Measurements from ENCODE around the gene MRAP.

MRAP gene

DNA sequence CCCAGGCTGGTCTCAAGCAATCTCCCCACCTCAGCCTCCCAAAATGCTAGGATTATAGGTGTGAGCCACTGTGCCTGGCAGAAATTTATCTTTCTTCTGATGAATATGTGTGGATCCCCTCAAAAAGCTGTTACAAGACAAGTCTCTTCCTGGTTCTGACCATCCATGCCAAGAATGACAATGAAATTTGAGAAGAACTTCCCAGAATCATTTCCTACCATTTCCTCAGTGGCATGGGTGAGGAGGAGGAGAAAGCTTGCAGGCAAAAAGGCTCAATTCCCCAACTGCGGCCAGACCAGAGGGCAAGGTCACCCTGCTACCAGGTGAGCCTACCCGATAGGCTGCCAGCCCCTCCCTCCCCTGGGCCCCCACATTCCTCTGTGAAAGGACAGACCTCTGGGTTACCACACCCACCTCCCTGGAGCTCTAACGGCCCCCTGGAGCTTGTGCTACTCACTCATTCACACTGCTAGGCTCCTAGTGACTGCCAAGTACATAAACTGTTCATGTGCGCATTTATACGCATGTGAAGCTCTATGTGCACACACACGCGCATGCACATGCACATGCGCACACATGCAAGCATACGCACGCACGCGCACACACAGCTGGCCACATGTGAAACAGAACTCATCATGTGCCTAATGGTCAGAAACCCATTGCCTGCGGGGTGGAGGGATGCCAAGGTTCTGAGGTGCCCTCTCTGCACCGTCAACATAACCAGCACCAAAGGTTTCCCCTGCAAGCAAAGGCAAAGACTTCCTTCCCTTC, 17.0 kb downstream of the MRAP start:
- FAIRE-seq (no peak), DNase-seq (ENCODE audit: insufficient read length, low spot score) (no peak)
- TF ChIP-seq, protein P1, sequence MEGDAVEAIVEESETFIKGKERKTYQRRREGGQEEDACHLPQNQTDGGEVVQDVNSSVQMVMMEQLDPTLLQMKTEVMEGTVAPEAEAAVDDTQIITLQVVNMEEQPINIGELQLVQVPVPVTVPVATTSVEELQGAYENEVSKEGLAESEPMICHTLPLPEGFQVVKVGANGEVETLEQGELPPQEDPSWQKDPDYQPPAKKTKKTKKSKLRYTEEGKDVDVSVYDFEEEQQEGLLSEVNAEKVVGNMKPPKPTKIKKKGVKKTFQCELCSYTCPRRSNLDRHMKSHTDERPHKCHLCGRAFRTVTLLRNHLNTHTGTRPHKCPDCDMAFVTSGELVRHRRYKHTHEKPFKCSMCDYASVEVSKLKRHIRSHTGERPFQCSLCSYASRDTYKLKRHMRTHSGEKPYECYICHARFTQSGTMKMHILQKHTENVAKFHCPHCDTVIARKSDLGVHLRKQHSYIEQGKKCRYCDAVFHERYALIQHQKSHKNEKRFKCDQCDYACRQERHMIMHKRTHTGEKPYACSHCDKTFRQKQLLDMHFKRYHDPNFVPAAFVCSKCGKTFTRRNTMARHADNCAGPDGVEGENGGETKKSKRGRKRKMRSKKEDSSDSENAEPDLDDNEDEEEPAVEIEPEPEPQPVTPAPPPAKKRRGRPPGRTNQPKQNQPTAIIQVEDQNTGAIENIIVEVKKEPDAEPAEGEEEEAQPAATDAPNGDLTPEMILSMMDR (IDR thresholded peaks at IDR 0.05; ENCODE audit: insufficient read depth, missing control alignments), result no peak

DNA sequence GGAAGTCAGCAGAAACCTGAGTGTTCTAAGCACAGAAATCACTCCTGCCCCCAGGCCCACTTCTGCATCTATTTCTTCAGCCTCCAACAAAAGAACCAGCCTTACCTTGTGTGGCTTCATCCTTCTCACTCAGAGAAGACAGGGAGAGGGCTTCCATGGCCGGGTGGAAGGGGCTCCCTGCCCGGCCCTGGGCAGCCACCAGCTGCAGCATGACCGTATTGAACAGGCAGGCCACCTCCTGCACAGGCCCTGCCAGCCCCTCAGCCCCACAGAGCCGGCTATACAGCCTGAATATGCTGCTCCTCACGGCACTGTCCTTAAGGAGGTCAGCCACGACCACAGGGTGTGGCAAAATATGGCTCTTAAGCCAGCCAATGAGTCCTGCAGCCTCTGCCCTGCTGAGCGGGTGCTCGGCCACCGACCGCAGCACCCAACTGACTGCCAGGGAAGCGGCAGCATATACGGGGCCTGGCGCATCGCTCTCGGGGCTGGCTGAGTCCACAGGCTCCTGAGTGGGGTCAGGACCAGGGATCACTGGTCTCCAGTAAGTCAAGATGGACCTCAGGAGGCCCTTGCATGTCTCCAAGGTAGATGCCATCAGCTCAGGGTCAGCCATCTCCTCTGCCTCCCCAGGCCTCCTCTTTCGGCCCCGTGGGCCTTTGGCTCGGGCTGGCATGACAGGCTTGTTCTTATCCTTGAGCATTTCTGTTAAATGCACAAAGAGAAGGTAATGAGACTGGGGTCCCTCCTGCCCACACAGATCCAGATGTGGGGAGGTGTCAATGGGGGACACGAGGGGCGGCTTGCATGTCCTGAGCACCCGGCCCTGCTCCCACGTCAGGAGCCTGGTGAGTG, 17.9 kb downstream of the MRAP start:
- DNase-seq (ENCODE audit: insufficient read length, low spot score), result no peak
- TF ChIP-seq, protein P1 (IDR thresholded peaks at IDR 0.05; ENCODE audit: insufficient read depth, missing control alignments), result no peak
- no peak for FAIRE-seq

- DNase-seq (ENCODE audit: insufficient read length, low spot score) (no peak), FAIRE-seq (no peak)
- TF ChIP-seq, protein P1 (IDR thresholded peaks at IDR 0.05; ENCODE audit: insufficient read depth, missing control alignments), result no peak
These were observed 19.1 kb downstream of the MRAP start for GRCh38 chr21:32317726-32318125.

GRCh38 chr21:32319012-32319411, 20.4 kb downstream of the MRAP start:
- FAIRE-seq, result no peak
- no peak for DNase-seq (ENCODE audit: insufficient read length, low spot score)
- TF ChIP-seq, protein P1 (IDR thresholded peaks at IDR 0.05; ENCODE audit: insufficient read depth, missing control alignments), result no peak

- DNase-seq (ENCODE audit: insufficient read length, low spot score), result no peak
- no peak for FAIRE-seq
These were observed 21.4 kb downstream of the MRAP start for GRCh38 chr21:32320059-32320458.

DNA sequence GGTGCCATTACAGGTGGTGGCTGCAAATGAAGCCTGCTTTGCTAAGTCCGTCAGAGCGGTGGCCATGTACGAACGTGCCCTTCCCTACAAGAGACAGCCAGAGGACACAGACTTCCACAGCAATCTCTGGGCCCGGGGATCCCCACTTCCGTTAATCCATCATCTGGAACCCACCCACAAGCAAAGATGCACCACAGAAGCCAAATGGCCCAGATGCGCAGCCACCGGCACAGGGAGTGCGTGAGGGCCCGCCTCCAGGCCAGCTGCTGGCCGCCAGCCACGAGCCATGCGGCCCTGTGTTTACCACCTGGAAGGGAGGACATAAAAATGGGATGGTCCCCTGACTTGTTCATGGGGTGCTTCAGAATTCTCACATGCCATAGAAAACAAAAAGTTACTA, 22.1 kb downstream of the MRAP start:
- TF ChIP-seq, protein P1 (IDR thresholded peaks at IDR 0.05; ENCODE audit: insufficient read depth, missing control alignments), result no peak
- no peak for DNase-seq (ENCODE audit: insufficient read length, low spot score)
- FAIRE-seq, result no peak

More at GRCh38 chr21:32320059-32320458, 21.4 kb downstream of the MRAP start:
- TF ChIP-seq, protein P1 (IDR thresholded peaks at IDR 0.05; ENCODE audit: insufficient read depth, missing control alignments), result no peak
